Measurements from ENCODE around the gene TANK. TPM values are rescaled to one million over a fixed set of nuclear protein-coding genes. Genes with fewer than 3 reads are reported as not detected.
"Not testable (repeated sequence)": the region's sequence is repeated elsewhere in the genome, so short reads cannot be mapped to it uniquely, and the experiment has no call there.

The TANK gene
- total and polyA plus RNA-seq, 7 experiments from 2014 or later, result 45.5 to 142 (median 61.4) TPM

DNA sequence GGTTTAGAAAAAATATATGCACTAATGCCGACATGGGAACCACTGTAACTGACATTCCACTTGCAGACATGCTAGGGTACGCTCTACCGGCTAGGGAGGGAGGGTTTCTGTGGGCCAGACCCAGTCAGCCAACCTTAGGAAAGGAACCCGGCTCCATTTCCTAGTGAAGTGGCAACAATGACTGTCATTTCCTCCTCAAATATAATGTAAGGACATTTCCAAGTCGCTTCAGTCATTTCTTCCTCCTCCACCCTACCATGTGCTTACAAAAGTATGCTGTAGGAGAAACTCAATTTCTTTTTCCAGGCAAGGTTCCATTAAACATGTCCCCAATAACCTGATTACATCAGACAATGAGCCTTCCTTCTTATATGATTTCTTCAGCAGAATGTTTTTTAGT is 83.7 kb downstream of the TANK start:
- Histone ChIP-seq H3K4me1 (ENCODE audit: control insufficient read depth in 2 of 2, insufficient read depth in 2 of 2, low read length in 2 of 2) (peaks cover 15 to 25% of the 10 kb centered on the region in 2 donors), H3K27ac (ENCODE audit: low read depth, low read length) (peak overlapping the region; percentile 83), H3K4me3 (ENCODE audit: low read length) (peak overlapping the region; percentile 61), H3K27me3 (ENCODE audit: control insufficient read depth in 2 of 2, insufficient read depth in 2 of 2, low read length in 2 of 2) (no peaks in the 10 kb centered on the region), H3K36me3 (ENCODE audit: control insufficient read depth in 2 of 3, insufficient read depth in 3 of 3, low read length in 3 of 3) (no peaks in the 10 kb centered on the region), H3K9me3 (ENCODE audit: control insufficient read depth in 2 of 3, low read length in 3 of 3) (no peaks in the 10 kb centered on the region)
- Mint-ChIP-seq H3K4me3 (peak overlapping the region; percentile 82 to 98 (median 92)), H3K9me3 (no peaks in the 10 kb centered on the region), H3K27ac (peak overlapping the region; percentile 88 to 96 (median 94)), H3K36me3 (peaks cover 0 to 18% (median 0%) of the 10 kb centered on the region in 5 donors), H3K4me1 (peaks cover 15 to 73% (median 65%) of the 10 kb centered on the region in 7 donors), H3K27me3 (no peaks in the 10 kb centered on the region)
- CTCF ChIA-PET, result interaction anchor here (1.3 kb wide), 1 partner anchor 21 kb away, joined by 4 read pairs; no protein-coding TSS in a partner anchor
- intact Hi-C loops (cut with micrococcal nuclease), result loop anchor here (1.0 to 10.0 kb wide), 16 partner anchors 8 to 1959 kb away; partner anchors contain the start of genes PSMD14 (in 2 of the 2), TANK (in 2 of the 2), GCA (in 1 of the 2) and LY75 (in 1 of the 2)
- DNase-seq (peak in 3 of 9 donors; percentile 18 to 22 (median 18)), ATAC-seq (no peak)
- POLR2A ChIA-PET, result interaction anchor here (1.0 to 1.8 kb wide), 4 partner anchors 10 to 108 kb away, joined by 3 to 5 read pairs (median 4); partner anchors contain the start of genes PSMD14 and TANK

DNA sequence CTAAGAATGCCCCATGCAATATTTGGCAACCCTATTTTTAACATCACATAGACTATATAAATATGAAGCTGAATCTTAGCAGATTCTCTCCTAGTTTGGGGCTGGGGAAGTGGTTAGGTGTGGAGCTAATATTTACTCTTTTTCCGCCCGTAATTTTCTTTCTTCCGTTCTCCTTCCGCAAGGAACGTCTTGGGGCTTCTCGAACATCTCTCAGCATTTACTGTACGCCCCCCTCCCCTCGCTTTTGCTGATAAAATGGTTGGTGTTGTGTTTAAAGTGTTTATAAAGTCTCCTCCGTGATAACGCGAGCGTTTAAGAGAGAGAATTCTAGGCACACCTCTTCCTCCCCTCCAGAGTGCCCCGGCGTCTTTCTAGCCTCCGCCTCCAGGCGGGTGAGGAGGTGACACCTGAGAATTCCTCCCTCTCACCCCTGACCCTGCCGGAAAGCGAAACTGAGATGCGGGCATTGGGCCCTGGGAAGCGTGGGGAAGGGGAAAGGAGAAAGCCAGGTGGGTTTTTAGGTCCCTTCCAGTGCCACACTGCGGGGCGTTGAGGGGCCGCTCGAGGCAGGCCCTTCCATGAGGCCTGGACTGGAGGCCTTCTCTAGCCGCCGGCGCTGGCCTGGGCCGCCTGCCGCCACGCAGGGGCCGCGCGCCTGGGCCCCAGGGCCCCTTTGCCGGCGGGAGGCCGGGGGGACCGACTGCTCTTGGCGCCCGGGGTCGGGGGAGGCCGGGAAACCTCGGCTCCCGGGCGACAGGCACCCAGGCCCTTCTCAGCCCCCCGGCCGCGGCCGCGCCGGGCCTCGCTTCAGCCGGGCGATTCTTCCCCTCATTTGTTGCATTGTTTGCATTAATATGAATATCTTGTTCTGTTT is 84.4 kb downstream of the TANK start:
- H3K27me3 ChIP-seq (ENCODE audit: control insufficient read depth in 2 of 2, insufficient read depth in 2 of 2, low read length in 2 of 2); H3K9me3 ChIP-seq (ENCODE audit: control insufficient read depth in 2 of 3, low read length in 3 of 3); H3K9me3 Mint-ChIP-seq; CTCF ChIA-PET; H3K27me3 Mint-ChIP-seq; H3K36me3 ChIP-seq (ENCODE audit: control insufficient read depth in 2 of 3, insufficient read depth in 3 of 3, low read length in 3 of 3): not testable (repeated sequence)
- Mint-ChIP-seq H3K4me3 (peak overlapping the region; percentile 84 to 98 (median 94)), H3K36me3 (peaks cover 0 to 18% (median 0%) of the 10 kb centered on the region in 5 donors), H3K27ac (peak overlapping the region; percentile 91 to 97 (median 96)), H3K4me1 (peaks cover 15 to 76% (median 65%) of the 10 kb centered on the region in 7 donors)
- POLR2A ChIA-PET, result interaction anchor here (0.7 to 1.8 kb wide), 5 partner anchors 9 to 1341 kb away, joined by 3 to 4 read pairs (median 3); no protein-coding TSS in a partner anchor
- DNase-seq (peak; percentile 44 to 89 (median 85)), ATAC-seq (peak; percentile 98)
- H3K4me1 ChIP-seq (ENCODE audit: control insufficient read depth in 2 of 2, insufficient read depth in 2 of 2, low read length in 2 of 2), result peaks cover 15 to 25% of the 10 kb centered on the region in 2 donors
- H3K27ac ChIP-seq (ENCODE audit: low read depth, low read length), result peak overlapping the region; percentile 83
- H3K4me3 ChIP-seq (ENCODE audit: low read length), result peak overlapping the region; percentile 61
- intact Hi-C loops (cut with micrococcal nuclease), result loop anchor here (1.0 to 10.0 kb wide), 16 partner anchors 8 to 1960 kb away; partner anchors contain the start of genes PSMD14 (in 2 of the 2), TANK (in 2 of the 2), GCA (in 1 of the 2) and LY75 (in 1 of the 2)

DNA sequence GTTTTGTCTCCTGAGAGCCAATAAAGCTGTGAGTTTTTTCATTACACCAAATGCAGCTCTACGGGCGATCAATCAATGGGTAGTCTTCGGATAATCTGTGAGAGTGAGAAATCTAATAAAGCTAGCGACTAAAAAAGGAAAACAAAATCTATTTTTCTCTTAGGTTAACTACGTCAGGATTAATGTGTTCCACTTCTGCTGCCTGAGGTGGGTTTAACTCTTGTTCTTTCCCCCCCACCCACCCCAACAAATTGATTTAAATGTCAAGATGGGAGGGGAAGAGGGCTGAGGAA is 85.0 kb downstream of the TANK start:
- peaks cover 0 to 18% (median 0%) of the 10 kb centered on the region in 5 donors for H3K36me3 Mint-ChIP-seq
- Histone ChIP-seq H3K4me1 (ENCODE audit: control insufficient read depth in 2 of 2, insufficient read depth in 2 of 2, low read length in 2 of 2) (peaks cover 15 to 25% of the 10 kb centered on the region in 2 donors), H3K9me3 (ENCODE audit: control insufficient read depth in 2 of 3, low read length in 3 of 3) (no peaks in the 10 kb centered on the region), H3K4me3 (ENCODE audit: low read length) (peak overlapping the region; percentile 61), H3K27me3 (ENCODE audit: control insufficient read depth in 2 of 2, insufficient read depth in 2 of 2, low read length in 2 of 2) (no peaks in the 10 kb centered on the region), H3K36me3 (ENCODE audit: control insufficient read depth in 2 of 3, insufficient read depth in 3 of 3, low read length in 3 of 3) (no peaks in the 10 kb centered on the region), H3K27ac (ENCODE audit: low read depth, low read length) (peak overlapping the region; percentile 83)
- H3K27me3 Mint-ChIP-seq, result no peaks in the 10 kb centered on the region
- peaks cover 15 to 73% (median 61%) of the 10 kb centered on the region in 7 donors for H3K4me1 Mint-ChIP-seq
- peak overlapping the region; percentile 84 to 98 (median 94) for H3K4me3 Mint-ChIP-seq
- ATAC-seq (no peak), DNase-seq (peak in 1 of 9 donors; percentile 15)
- ChIA-PET CTCF (no interaction called here), POLR2A (interaction anchor here (0.7 to 1.4 kb wide), 4 partner anchors 9 to 1342 kb away, joined by 3 to 4 read pairs (median 3); no protein-coding TSS in a partner anchor)
- peak overlapping the region; percentile 91 to 97 (median 96) for H3K27ac Mint-ChIP-seq
- intact Hi-C loops (cut with micrococcal nuclease), result loop anchor here (2.0 to 10.0 kb wide), 7 partner anchors 28 to 1960 kb away; partner anchors contain the start of genes LY75 (in 1 of the 2), PSMD14 (in 1 of the 2) and WDSUB1 (in 1 of the 2)
- no peaks in the 10 kb centered on the region for H3K9me3 Mint-ChIP-seq

DNA sequence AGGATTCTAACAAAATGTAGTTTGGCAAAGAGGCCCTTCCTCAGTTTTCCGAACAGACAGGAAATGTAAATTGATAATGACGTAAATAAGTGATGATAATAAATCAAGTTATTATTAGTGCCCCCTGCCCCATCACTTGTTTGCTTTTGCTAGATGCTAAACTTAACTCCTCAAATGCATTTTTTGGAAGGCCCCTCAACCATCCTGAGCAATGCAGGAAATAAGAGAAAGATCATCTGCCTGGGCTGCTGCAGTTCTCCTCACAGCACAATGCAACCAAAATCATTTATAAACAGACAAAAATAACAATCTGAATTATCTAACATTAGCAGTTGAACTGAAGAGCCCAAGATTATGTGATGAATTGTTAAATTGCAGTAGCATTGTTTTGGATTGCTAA is 85.4 kb downstream of the TANK start:
- H3K4me3 ChIP-seq (ENCODE audit: low read length), result peak overlapping the region; percentile 31
- ATAC-seq (no peak), DNase-seq (no peak)
- H3K4me1 Mint-ChIP-seq, result peaks cover 15 to 75% (median 61%) of the 10 kb centered on the region in 7 donors
- CTCF ChIA-PET, result no interaction called here
- POLR2A ChIA-PET, result interaction anchor here (0.7 to 1.4 kb wide), 4 partner anchors 8 to 1342 kb away, joined by 3 to 4 read pairs (median 3); no protein-coding TSS in a partner anchor
- peak overlapping the region; percentile 83 for H3K27ac ChIP-seq (ENCODE audit: low read depth, low read length)
- peak overlapping the region; percentile 84 to 98 (median 94) for H3K4me3 Mint-ChIP-seq
- no peaks in the 10 kb centered on the region for H3K9me3 Mint-ChIP-seq
- no peaks in the 10 kb centered on the region for H3K27me3 Mint-ChIP-seq
- H3K36me3 ChIP-seq (ENCODE audit: control insufficient read depth in 2 of 3, insufficient read depth in 3 of 3, low read length in 3 of 3), result no peaks in the 10 kb centered on the region
- peaks cover 0 to 18% (median 0%) of the 10 kb centered on the region in 5 donors for H3K36me3 Mint-ChIP-seq
- peaks cover 15 to 25% of the 10 kb centered on the region in 2 donors for H3K4me1 ChIP-seq (ENCODE audit: control insufficient read depth in 2 of 2, insufficient read depth in 2 of 2, low read length in 2 of 2)
- no peaks in the 10 kb centered on the region for H3K27me3 ChIP-seq (ENCODE audit: control insufficient read depth in 2 of 2, insufficient read depth in 2 of 2, low read length in 2 of 2)
- no peaks in the 10 kb centered on the region for H3K9me3 ChIP-seq (ENCODE audit: control insufficient read depth in 2 of 3, low read length in 3 of 3)
- H3K27ac Mint-ChIP-seq, result peak overlapping the region; percentile 70 to 97 (median 95)
- intact Hi-C loops (cut with micrococcal nuclease), result loop anchor here (2.0 to 10.0 kb wide), 7 partner anchors 27 to 1961 kb away; partner anchors contain the start of genes LY75 (in 1 of the 2), PSMD14 (in 1 of the 2) and WDSUB1 (in 1 of the 2)

DNA sequence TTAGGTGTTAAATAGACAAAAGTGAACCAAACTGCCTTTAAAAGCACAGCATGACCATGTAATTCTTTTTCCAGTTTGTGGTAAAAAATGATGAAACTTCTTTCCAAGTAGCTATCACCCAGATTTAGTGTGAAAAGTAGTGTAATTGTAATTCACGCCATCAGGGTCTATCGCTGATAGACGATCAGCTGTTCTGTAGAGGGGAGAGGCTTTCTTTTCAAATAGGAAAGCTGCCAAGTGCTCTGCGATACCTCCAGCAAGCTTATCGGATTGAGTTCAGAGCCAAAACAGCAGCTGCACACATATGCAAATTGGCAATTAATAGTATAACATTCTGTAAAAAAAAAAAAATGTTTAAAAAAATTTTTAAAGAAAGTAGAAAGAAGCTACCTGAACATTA is 86.1 kb downstream of the TANK start:
- Mint-ChIP-seq H3K27ac (peak overlapping the region in 7 of 9 donors; percentile 12 to 96 (median 94)), H3K27me3 (no peaks in the 10 kb centered on the region), H3K9me3 (no peaks in the 10 kb centered on the region), H3K4me1 (peaks cover 16 to 74% (median 57%) of the 10 kb centered on the region in 7 donors), H3K4me3 (peak overlapping the region in 9 of 10 donors; percentile 41 to 98 (median 94)), H3K36me3 (peaks cover 0 to 18% (median 0%) of the 10 kb centered on the region in 5 donors)
- intact Hi-C loops (cut with micrococcal nuclease), result loop anchor here (10.0 kb wide), 4 partner anchors 761 to 1961 kb away; partner anchors contain the start of genes LY75 (in 1 of the 2) and WDSUB1 (in 1 of the 2)
- Histone ChIP-seq H3K4me1 (ENCODE audit: control insufficient read depth in 2 of 2, insufficient read depth in 2 of 2, low read length in 2 of 2) (peaks cover 15 to 25% of the 10 kb centered on the region in 2 donors), H3K9me3 (ENCODE audit: control insufficient read depth in 2 of 3, low read length in 3 of 3) (no peaks in the 10 kb centered on the region), H3K36me3 (ENCODE audit: control insufficient read depth in 2 of 3, insufficient read depth in 3 of 3, low read length in 3 of 3) (no peaks in the 10 kb centered on the region), H3K4me3 (ENCODE audit: low read length) (no peak overlapping the region), H3K27ac (ENCODE audit: low read depth, low read length) (no peak overlapping the region), H3K27me3 (ENCODE audit: control insufficient read depth in 2 of 2, insufficient read depth in 2 of 2, low read length in 2 of 2) (no peaks in the 10 kb centered on the region)
- ATAC-seq (no peak), DNase-seq (no peak)
- POLR2A ChIA-PET, result interaction anchor here (0.7 kb wide), 1 partner anchor 9 kb away, joined by 6 read pairs; no protein-coding TSS in a partner anchor
- CTCF ChIA-PET, result interaction anchor here (1.1 kb wide), 1 partner anchor 9 kb away, joined by 5 read pairs; no protein-coding TSS in a partner anchor
